Stimulated activated naive CD4-positive, alpha-beta T cell treated with Interleukin-2 at 50 U/mL for 16 hours (primary cell): ENCODE data around the gene SLC16A2.
A peak's percentile ranks its signal among the peaks of the same experiment; 100 is the strongest.

ENCODE experiments used
- DNase-seq: peaks from one replicate; lab custom pipeline; 2025; lab: John Stamatoyannopoulos, UW

SLC16A2 gene

GRCh38 chrX:74421036-74421739, at the start of gene SLC16A2:
Gene SLC16A2, plus strand, starts transcription at chrX:74421493. Its CDS starts 145 bp downstream, at chrX:74421638.
- DNase-seq, result peak; percentile 13

GRCh38 chrX:74372272-74372671, 49.0 kb upstream of the SLC16A2 start:
- no peak for DNase-seq

DNA sequence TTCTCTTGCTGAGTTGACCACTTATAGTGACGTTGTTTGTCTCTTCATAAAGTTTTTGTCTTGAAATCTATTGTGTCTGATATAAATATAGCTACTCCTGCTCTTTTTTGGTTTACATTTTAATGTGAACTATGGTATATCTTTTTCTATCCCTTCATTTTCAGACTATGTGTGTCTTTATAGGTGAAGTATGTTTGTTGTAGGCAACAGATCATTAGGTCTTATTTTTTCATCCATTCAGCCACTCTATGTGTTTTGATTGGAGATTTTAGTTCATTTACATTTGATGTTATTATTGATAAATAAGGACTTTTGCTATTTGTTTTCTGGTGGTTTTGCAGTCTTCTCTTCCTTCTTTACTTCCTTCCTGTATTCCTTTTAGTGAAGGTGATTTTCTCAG, 44.0 kb upstream of the SLC16A2 start:
- no peak for DNase-seq

- peak; percentile 37 for DNase-seq
Observed at GRCh38 chrX:74382613-74383012, 38.7 kb upstream of the SLC16A2 start.

- DNase-seq, result no peak
Observed at GRCh38 chrX:74383611-74384010, 37.7 kb upstream of the SLC16A2 start.

- DNase-seq, result no peak
Observed at GRCh38 chrX:74389016-74389722, 32.1 kb upstream of the SLC16A2 start.

DNA sequence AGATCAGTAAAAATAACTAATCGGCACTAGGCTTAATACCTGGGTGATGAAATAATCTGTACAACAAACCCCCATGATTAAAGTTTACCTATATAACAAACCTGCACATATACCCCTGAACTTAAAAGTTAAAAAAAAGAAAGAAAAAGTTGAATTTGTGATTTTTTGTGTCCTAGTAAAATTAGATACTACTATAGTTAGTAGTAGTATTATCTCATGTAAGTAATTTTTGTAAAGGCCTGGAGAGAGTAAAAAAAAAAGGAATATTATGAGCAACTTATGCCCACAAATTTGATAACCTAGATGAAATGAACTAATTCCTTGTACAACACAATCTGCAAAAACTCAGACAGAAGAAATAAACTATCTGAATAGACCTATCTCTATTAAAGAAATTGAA, 25.7 kb upstream of the SLC16A2 start:
- DNase-seq, result no peak

- DNase-seq, result no peak
Observed at GRCh38 chrX:74405973-74406489, 15.3 kb upstream of the SLC16A2 start.

GRCh38 chrX:74408304-74408703, 13.0 kb upstream of the SLC16A2 start:
- DNase-seq, result no peak

DNA sequence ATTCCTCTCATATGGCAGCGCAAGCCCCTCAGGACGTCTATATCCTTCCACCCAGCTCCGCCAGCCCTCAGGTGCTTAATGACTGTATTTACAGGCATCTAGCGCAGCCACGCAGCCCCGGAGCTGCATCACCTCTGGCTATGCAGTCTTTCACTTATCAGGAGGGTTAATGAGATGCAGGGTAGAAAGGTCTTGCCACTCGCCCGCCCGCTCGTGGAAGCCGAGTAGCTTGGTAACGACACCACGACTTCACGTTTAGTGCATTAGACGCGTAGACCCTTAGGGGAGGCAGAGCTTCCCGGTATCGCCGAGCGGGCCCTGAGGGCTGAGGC, 1.5 kb upstream of the SLC16A2 start:
- DNase-seq, result no peak

DNA sequence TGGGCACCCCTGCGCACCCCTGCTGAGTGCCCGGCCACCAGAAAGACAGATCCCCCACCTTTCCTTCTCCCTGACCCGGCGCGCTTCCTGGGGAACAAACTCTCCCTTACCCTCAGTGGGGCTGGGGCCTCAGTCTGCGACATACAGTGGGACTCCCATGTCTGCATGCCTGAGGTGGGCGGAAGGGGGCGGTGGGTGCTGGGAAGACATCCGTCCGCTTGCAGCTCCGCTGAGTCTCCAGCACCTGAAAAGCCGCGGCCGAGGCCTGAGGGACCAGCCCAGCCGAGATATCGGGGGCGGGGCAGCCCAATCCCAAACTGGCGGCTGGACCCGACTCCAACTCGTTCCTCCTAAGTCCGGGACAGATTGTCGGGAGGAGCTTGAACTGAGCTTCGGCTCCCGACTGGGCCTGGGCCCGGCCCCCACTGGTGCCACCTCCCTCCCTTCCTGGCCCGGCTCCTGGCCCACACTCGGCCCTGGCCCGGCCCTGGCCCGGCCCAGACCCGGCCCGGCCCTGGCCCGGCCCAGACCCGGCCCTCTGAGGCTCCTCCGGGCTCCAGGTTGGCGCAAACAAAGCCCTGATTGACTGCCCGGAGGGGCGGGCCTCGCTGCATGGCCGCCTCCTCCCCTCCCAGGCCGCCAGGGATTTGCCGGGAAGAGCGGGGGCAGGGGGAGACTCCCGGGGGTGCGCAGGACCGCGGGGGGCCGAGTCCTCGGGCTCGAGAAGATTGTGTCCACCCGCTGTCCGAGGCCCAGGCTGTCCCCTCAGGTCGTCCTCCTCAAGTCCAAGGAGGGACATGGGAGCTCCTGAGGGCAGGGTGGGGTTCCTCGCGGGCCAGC, 877 bp upstream of the SLC16A2 start:
- no peak for DNase-seq

DNA sequence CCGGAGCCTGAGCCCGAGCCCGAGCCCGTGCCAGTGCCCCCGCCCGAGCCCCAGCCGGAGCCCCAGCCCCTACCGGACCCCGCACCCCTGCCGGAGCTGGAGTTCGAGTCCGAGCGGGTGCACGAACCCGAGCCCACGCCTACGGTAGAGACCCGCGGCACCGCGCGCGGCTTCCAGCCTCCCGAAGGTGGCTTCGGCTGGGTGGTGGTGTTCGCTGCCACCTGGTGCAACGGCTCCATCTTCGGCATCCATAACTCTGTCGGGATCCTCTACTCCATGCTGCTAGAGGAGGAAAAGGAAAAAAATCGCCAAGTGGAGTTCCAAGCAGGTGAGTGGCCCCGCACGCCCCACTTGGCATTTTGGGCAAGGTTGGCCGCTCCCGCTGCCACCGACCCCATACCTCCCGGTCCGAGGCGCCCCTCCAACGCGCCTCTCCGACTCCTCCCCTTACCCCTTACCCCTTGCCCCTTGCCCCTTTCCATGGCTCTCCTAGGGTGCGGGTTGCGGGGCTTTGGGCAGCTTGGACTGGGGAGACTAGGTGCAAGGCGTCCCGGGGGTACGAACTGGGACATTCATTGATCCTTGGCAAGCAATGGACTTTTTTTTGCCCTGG, 553 bp downstream of the SLC16A2 start:
- no peak for DNase-seq

- peak; percentile 2 for DNase-seq
Observed at GRCh38 chrX:74422576-74423288, 1.4 kb downstream of the SLC16A2 start.

DNA sequence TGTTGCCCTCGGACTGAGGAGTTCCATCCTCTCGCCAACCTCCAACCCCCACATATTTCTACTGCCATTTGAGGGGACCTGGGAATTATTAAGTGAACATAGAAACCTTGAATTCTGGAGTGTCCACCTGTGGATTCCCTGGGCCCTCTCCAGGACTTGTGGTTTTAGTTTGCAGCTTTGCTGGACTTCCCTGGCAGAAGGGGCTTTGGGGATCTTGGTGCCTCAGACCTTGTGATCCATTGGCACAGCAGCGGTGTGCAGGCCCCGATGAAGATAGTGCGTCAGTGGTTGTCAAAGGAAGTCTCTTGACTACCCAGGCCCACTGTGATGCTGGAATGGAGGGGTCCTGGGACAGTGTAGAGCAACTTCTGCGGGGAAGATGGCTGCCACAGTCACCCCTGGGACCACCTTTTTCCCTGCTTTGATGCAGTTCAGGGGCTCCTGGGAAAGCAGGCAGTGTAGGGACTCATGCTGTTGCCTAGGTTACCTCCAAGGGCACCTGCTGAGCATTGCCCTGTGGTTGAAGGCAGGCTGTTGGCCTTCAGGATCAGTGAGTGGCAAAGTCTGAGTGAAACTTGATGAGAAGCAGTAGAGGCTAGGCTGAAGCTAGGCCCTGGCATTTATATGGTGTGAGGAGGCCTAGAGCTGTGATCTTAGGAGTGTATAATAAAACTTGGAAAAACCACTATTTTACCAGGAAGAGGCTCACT, 2.2 kb downstream of the SLC16A2 start:
- no peak for DNase-seq

- DNase-seq, result no peak
Observed at GRCh38 chrX:74426071-74426470, 4.8 kb downstream of the SLC16A2 start.

- DNase-seq, result no peak
Observed at GRCh38 chrX:74426615-74427014, 5.3 kb downstream of the SLC16A2 start.

DNA sequence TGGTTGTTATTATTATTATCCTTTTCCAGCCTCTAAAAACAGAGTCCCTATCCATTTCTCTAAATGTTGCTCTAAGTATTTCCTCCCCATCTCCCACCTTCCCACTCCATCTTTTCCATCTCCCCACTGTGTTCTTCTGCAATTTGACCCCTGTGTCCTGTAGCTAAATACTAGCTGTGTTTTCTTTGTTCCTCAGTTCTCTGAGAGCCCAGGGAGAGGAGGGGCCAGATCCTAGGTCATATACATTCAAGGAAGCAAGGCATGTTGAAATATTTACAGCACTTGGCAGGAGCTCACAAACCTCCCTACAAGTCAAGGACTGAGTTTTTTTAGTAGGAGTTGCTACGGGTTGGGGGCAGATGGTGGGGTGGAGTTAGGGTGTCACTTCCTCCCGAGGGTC, 10.5 kb downstream of the SLC16A2 start:
- DNase-seq, result no peak

DNA sequence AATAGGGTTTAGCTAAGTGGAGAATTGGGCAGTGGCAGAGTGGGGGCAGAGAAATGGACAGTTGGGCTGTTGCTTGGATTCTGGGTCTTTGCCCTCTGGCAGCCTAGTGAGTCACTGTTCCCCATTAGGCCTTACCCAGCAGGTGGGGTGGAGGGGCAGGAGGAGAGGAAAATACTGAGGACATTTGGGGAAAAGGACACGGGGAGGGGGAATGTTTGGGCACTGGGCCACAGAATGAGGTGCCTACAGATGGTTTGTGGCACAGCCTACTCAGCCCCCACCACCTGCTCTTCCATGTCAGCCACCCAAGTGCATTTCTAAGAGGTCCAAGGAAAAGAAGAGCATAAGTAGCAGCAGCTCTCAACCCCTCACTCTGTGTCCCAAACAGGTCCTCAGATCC, 13.0 kb downstream of the SLC16A2 start:
- DNase-seq, result no peak

- DNase-seq, result no peak
Observed at GRCh38 chrX:74437530-74437929, 16.2 kb downstream of the SLC16A2 start.

GRCh38 chrX:74438764-74439163, 17.5 kb downstream of the SLC16A2 start:
- no peak for DNase-seq

GRCh38 chrX:74445099-74445498, 23.8 kb downstream of the SLC16A2 start:
- DNase-seq, result no peak
